Right hindlimb (tissue), 1 donor: ENCODE results near the gene CDH13.

ENCODE experiments used
- DNase-seq: peaks from one replicate; pipeline ENCODE4 v3.0.0-alpha.2; 2018

The CDH13 gene

GRCh38 chr16:83714286-83714685, 1087.5 kb downstream of the CDH13 start:
- DNase-seq, result no peak

- DNase-seq, result no peak
These were observed 1088.6 kb downstream of the CDH13 start for GRCh38 chr16:83715217-83715920.

- no peak for DNase-seq
These were observed 1090.5 kb downstream of the CDH13 start for GRCh38 chr16:83717308-83717707.

- peak; percentile 33 for DNase-seq
These were observed 1091.0 kb downstream of the CDH13 start for GRCh38 chr16:83717814-83718213.

GRCh38 chr16:83720213-83720612, 1093.4 kb downstream of the CDH13 start:
- DNase-seq, result no peak

- DNase-seq, result no peak
These were observed 1094.2 kb downstream of the CDH13 start for GRCh38 chr16:83720981-83721380.

- no peak for DNase-seq
These were observed 1094.9 kb downstream of the CDH13 start for GRCh38 chr16:83721676-83722075.

GRCh38 chr16:83722456-83723183, 1095.9 kb downstream of the CDH13 start:
- no peak for DNase-seq

GRCh38 chr16:83723244-83723643, 1096.5 kb downstream of the CDH13 start:
- no peak for DNase-seq

GRCh38 chr16:83723901-83724300, 1097.1 kb downstream of the CDH13 start:
- no peak for DNase-seq

GRCh38 chr16:83724585-83724984, 1097.8 kb downstream of the CDH13 start:
- DNase-seq, result no peak

- DNase-seq, result no peak
These were observed 1098.5 kb downstream of the CDH13 start for GRCh38 chr16:83725313-83725712.

GRCh38 chr16:83727018-83727417, 1100.2 kb downstream of the CDH13 start:
- no peak for DNase-seq

GRCh38 chr16:83727751-83728352, 1101.1 kb downstream of the CDH13 start:
- DNase-seq, result no peak

GRCh38 chr16:83728492-83728891, 1101.7 kb downstream of the CDH13 start:
- no peak for DNase-seq

- DNase-seq, result no peak
These were observed 1104.0 kb downstream of the CDH13 start for GRCh38 chr16:83730812-83731211.

- DNase-seq, result no peak
These were observed 1105.8 kb downstream of the CDH13 start for GRCh38 chr16:83732536-83732935.

- no peak for DNase-seq
These were observed 1106.5 kb downstream of the CDH13 start for GRCh38 chr16:83733301-83733700.

- no peak for DNase-seq
These were observed 1107.4 kb downstream of the CDH13 start for GRCh38 chr16:83734136-83734535.

- DNase-seq, result no peak
These were observed 1111.1 kb downstream of the CDH13 start for GRCh38 chr16:83737729-83738354.

GRCh38 chr16:83738923-83739503, 1112.2 kb downstream of the CDH13 start:
- DNase-seq, result no peak

GRCh38 chr16:83742124-83742899, 1115.5 kb downstream of the CDH13 start:
- peak; percentile 48 for DNase-seq
